Fibroblast of the aortic adventitia (primary cell): ENCODE results near the gene SARS1. TPM values are rescaled to one million over a fixed set of nuclear protein-coding genes. Genes with fewer than 3 reads are reported as not detected.

Experiments
- DNase-seq: peaks from one replicate; pipeline ENCODE4 v3.0.0-alpha.2; 2010; ENCODE audit warnings: low read depth
- H3K4me3 ChIP-seq: 2 replicates; pipeline ENCODE4 v1.5.1; 2011; ENCODE audit warnings: low read depth, mild to moderate bottlenecking, control low read depth, low read length, moderate library complexity
- total RNA-seq: library from RNA; depleted of rRNA; stranded (reverse); fragments of >200 nt; gene quantifications from 2 replicates; pipeline ENCODE4 v1.2.3, GENCODE V29; 2012; ENCODE audit warnings: low replicate concordance
- TF ChIP-seq, protein P1 (sequence below): IDR thresholded peaks from 2 replicates; pipeline ENCODE4 v1.5.1; 2011; ENCODE audit warnings: mild to moderate bottlenecking, low read length, control low read depth, inconsistent platforms; ENCODE audit not compliant: insufficient read depth

SARS1 gene
- total RNA-seq, 1 donor = 321 TPM

DNA sequence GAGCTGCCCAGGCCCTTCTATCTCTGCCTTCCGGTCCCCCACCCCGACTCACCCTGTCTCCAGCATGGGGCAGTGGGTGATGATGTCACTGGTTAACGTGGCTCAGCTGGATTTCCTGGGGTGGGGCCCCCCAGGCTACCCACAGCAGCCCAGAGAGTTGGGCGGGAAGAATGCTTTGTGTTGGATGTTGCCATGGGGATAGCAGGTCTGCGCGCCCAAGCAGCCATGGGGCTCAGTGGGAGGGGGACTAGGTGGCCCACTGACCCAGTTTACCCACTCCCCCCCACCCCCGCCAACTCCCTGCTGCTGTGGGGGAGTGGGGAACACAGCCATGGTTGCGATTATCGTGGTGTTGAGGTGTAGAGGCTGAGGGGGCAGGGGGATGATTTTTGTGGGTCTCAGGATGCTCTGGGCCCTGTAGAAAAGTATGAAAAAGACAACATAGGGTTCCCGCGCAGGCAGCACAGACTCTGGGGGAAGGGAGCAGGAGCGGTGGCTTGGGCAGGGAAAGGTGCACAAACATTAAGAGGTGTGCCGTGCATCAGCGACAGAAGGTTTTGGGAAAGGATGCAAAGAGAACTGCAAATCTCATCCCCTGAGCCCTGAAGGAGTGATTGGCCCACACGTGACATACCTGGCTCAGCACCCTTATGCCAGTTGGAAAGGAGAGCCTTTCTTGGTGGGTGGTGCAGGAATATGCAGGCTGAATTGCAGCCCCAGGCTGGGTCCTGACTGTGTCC, 44.1 kb downstream of the SARS1 start:
- TF ChIP-seq, protein P1, sequence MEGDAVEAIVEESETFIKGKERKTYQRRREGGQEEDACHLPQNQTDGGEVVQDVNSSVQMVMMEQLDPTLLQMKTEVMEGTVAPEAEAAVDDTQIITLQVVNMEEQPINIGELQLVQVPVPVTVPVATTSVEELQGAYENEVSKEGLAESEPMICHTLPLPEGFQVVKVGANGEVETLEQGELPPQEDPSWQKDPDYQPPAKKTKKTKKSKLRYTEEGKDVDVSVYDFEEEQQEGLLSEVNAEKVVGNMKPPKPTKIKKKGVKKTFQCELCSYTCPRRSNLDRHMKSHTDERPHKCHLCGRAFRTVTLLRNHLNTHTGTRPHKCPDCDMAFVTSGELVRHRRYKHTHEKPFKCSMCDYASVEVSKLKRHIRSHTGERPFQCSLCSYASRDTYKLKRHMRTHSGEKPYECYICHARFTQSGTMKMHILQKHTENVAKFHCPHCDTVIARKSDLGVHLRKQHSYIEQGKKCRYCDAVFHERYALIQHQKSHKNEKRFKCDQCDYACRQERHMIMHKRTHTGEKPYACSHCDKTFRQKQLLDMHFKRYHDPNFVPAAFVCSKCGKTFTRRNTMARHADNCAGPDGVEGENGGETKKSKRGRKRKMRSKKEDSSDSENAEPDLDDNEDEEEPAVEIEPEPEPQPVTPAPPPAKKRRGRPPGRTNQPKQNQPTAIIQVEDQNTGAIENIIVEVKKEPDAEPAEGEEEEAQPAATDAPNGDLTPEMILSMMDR = no peak
- no peak overlapping the region for H3K4me3 ChIP-seq
- DNase-seq = no peak

DNA sequence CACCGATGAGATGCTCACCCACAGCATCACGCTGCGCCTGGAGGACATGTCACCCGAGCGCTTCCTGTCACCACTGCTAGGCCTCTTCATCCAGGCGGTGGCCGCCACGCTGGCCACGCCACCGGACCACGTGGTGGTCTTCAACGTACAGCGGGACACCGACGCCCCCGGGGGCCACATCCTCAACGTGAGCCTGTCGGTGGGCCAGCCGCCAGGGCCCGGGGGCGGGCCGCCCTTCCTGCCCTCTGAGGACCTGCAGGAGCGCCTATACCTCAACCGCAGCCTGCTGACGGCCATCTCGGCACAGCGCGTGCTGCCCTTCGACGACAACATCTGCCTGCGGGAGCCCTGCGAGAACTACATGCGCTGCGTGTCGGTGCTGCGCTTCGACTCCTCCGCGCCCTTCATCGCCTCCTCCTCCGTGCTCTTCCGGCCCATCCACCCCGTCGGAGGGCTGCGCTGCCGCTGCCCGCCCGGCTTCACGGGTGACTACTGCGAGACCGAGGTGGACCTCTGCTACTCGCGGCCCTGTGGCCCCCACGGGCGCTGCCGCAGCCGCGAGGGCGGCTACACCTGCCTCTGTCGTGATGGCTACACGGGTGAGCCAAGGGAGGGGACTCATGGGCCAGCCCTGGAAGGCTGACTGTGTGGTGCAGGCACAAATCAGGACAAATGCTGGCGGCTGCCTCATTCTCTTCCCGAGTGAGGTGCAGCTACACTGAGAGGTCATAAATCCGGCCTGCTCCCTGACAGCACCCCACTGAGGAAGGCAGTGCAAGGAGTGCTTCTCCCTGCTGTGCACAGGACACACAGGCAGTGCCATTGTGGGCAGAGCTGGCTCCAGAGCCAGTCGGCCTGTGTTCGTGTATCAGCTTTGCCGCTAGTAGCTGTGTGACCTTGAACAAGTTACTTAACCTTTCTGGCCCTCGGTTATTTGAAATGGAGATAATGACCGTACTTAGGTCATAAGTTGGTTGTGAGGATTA, 45.1 kb downstream of the SARS1 start:
- TF ChIP-seq, protein P1 = no peak
- no peak overlapping the region for H3K4me3 ChIP-seq
- DNase-seq = no peak

DNA sequence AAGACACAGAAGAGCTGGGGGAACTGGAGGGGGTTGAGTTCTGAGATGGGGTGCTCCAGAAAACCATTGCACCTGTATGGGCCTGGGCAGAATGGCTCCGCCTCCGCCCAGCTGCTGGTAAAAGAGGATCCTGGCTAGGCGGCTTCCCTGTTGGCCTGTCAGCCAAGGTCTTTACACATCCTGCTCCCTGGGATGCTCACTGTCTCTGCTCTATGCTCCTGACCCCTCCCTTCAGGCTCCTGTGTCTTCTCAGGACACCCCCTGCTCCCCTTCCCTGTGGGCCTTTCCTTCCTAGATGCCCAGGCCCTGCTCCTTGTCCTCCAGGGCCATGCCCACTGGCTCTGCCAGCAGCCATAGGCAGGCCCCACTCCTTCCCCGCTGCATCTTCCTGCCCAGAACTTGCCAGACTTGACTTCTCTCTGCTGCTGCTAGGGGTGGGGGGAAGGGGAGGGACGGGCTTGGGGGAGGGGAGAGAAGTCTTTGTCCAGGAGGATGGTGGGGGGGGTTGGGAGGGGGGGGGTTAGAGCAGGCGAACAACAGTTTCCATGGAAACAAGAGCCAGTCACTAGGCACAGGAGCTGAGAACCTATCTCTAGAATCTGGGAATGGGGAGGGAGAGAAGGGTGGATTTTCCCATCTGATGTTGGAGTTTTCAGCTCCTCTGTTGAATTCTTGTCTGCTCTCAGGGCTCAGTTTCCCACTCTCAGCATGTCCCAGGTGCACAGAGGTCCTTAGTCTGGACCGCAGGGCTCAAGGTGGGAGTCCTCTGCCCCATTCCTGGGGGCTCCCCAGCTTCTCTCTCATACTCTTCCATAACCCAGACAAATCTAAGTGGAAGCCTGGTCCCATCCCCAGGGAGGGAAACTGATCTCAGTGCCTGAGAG, 46.2 kb downstream of the SARS1 start:
- no peak for DNase-seq
- TF ChIP-seq, protein P1 = no peak
- H3K4me3 ChIP-seq = no peak overlapping the region

DNA sequence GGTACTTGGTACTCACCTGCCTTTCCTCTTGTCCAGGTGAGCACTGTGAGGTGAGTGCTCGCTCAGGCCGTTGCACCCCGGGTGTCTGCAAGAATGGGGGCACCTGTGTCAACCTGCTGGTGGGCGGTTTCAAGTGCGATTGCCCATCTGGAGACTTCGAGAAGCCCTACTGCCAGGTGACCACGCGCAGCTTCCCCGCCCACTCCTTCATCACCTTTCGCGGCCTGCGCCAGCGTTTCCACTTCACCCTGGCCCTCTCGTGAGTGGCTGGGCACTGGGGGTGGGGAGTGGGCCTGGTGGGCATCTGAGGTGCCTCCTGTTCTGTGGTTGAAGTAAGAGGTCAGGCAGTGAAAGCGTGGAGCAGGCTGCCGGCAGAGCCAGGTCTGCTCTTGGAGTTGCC, 47.3 kb downstream of the SARS1 start:
- no peak for DNase-seq
- TF ChIP-seq, protein P1 = no peak
- H3K4me3 ChIP-seq = no peak overlapping the region

DNA sequence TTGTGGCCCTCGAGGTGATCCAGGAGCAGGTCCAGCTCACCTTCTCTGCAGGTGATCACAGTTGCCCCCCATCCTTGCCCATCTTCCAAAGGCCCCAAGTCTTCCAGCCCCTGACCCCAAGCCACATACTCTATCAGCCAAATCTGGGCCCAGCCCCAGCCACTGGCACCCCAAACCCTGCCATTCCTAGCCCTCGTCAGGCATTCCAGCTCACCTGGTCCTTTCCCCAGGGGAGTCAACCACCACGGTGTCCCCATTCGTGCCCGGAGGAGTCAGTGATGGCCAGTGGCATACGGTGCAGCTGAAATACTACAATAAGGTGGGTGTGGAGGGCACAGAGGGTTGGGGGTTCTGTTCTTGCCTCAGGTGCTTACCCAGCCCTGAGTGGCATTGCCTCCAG, 47.9 kb downstream of the SARS1 start:
- no peak for DNase-seq
- TF ChIP-seq, protein P1 = no peak
- H3K4me3 ChIP-seq = no peak overlapping the region
